MM.1S (cell line): Measurements from ENCODE around the gene ADGRV1.

Experiments
- DNase-seq: peaks from one replicate; pipeline ENCODE4 v3.0.0-alpha.2; 2015
- H2AFZ ChIP-seq: fragments of 300-600 bp; sonication (generic); 2 replicates; pipeline ENCODE4 v1.6.0; 2016; ENCODE audit warnings: antibody characterized with exemption, low read length
- H3F3A ChIP-seq: fragments of 300-600 bp; sonication (generic); 2 replicates; pipeline ENCODE4 v1.6.1; 2016; ENCODE audit warnings: mild to moderate bottlenecking, antibody characterized with exemption, low read length, moderate library complexity, mixed read lengths; ENCODE audit not compliant: insufficient read depth
- H3K27ac ChIP-seq: fragments of 300-600 bp; sonication (generic); 2 replicates; pipeline ENCODE4 v1.5.1; 2016; ENCODE audit warnings: mild to moderate bottlenecking, low read length
- H3K27me3 ChIP-seq: fragments of 300-600 bp; sonication (generic); replicated peaks from 2 replicates; pipeline ENCODE4 v1.6.0; 2016; ENCODE audit warnings: low read length; ENCODE audit not compliant: insufficient read depth
- H3K36me3 ChIP-seq: fragments of 300-600 bp; sonication (generic); replicated peaks from 2 replicates; pipeline ENCODE4 v1.6.1; 2016; ENCODE audit warnings: mild to moderate bottlenecking, low read length, mixed read lengths; ENCODE audit not compliant: insufficient read depth
- H3K4me1 ChIP-seq: fragments of 300-600 bp; sonication (generic); 2 replicates; pipeline ENCODE4 v1.6.1; 2016; ENCODE audit warnings: low read length, mixed read lengths
- H3K4me2 ChIP-seq: fragments of 300-600 bp; sonication (generic); 2 replicates; pipeline ENCODE4 v1.6.0; 2016; ENCODE audit warnings: low read depth, low read length
- H3K4me3 ChIP-seq: fragments of 300-600 bp; sonication (generic); 2 replicates; pipeline ENCODE4 v1.5.1; 2016; ENCODE audit warnings: low read length, mixed read lengths
- H3K79me2 ChIP-seq: fragments of 300-600 bp; sonication (generic); 2 replicates; pipeline ENCODE4 v1.6.1; 2016; ENCODE audit warnings: mixed run types, low read length, mixed read lengths
- H3K9ac ChIP-seq: fragments of 300-600 bp; sonication (generic); 2 replicates; pipeline ENCODE4 v1.6.1; 2016; ENCODE audit warnings: low read length, mixed read lengths
- H3K9me2 ChIP-seq: fragments of 300-600 bp; sonication (generic); replicated peaks from 2 replicates; pipeline ENCODE4 v1.6.1; 2016; ENCODE audit warnings: mild to moderate bottlenecking, low read length, mixed read lengths; ENCODE audit not compliant: insufficient read depth
- H3K9me3 ChIP-seq: fragments of 300-600 bp; sonication (generic); replicated peaks from 2 replicates; pipeline ENCODE4 v1.6.1; 2016; ENCODE audit warnings: mild to moderate bottlenecking, low read length, mixed read lengths; ENCODE audit not compliant: insufficient read depth
- H4K20me1 ChIP-seq: fragments of 300-600 bp; sonication (generic); 2 replicates; pipeline ENCODE4 v1.6.1; 2016; ENCODE audit warnings: mild to moderate bottlenecking, low read length, moderate library complexity, mixed read lengths; ENCODE audit not compliant: insufficient read depth
- CTCF ChIP-seq: fragments of 300-600 bp; sonication (generic); IDR thresholded peaks from 2 replicates; pipeline ENCODE4 v1.5.1; 2016; ENCODE audit warnings: antibody characterized with exemption, low read length, mixed read lengths
- EZH2 ChIP-seq: fragments of 300-600 bp; sonication (generic); optimal IDR thresholded peaks from 2 replicates; pipeline ENCODE3; 2017; ENCODE audit warnings: low read depth, mild to moderate bottlenecking, antibody characterized with exemption, low read length, mixed read lengths
- EZH2phosphoT487 ChIP-seq: fragments of 300-600 bp; sonication (generic); IDR thresholded peaks from 2 replicates; pipeline ENCODE4 v1.6.1; 2018; ENCODE audit warnings: antibody characterized with exemption, low read length

ADGRV1 gene

GRCh38 chr5:91069364-91069763, 510.8 kb downstream of the ADGRV1 start:
- TF ChIP-seq CTCF, result no peak
- TF ChIP-seq EZH2phosphoT487, result no peak
- no peak for TF ChIP-seq EZH2
- no peaks in the 10 kb centered on the region for H3K9me2 ChIP-seq
- H3K27ac ChIP-seq, result no peak overlapping the region
- H3K79me2 ChIP-seq, result no peaks in the 10 kb centered on the region
- H4K20me1 ChIP-seq, result no peaks in the 10 kb centered on the region
- no peaks in the 10 kb centered on the region for H3K4me1 ChIP-seq
- H3K36me3 ChIP-seq, result no peaks in the 10 kb centered on the region
- no peaks in the 10 kb centered on the region for H3K27me3 ChIP-seq
- no peak overlapping the region for H3K4me3 ChIP-seq
- no peak overlapping the region for H3K4me2 ChIP-seq
- H3K9me3 ChIP-seq, result no peaks in the 10 kb centered on the region
- H2AFZ ChIP-seq, result no peak overlapping the region
- H3F3A ChIP-seq, result no peaks in the 10 kb centered on the region
- no peak for DNase-seq
- no peak overlapping the region for H3K9ac ChIP-seq

GRCh38 chr5:91070761-91071550, 512.4 kb downstream of the ADGRV1 start:
- TF ChIP-seq CTCF (no peak), EZH2phosphoT487 (no peak), EZH2 (no peak)
- Histone ChIP-seq H3K36me3 (no peaks in the 10 kb centered on the region), H3K4me2 (no peak overlapping the region), H3K9me2 (no peaks in the 10 kb centered on the region), H3K4me3 (no peak overlapping the region), H3K9me3 (no peaks in the 10 kb centered on the region), H2AFZ (no peak overlapping the region), H3F3A (no peaks in the 10 kb centered on the region), H3K79me2 (no peaks in the 10 kb centered on the region), H3K27me3 (no peaks in the 10 kb centered on the region), H4K20me1 (no peaks in the 10 kb centered on the region), H3K9ac (no peak overlapping the region), H3K4me1 (no peaks in the 10 kb centered on the region), H3K27ac (no peak overlapping the region)
- no peak for DNase-seq

- Histone ChIP-seq H3K9me2 (no peaks in the 10 kb centered on the region), H3F3A (no peaks in the 10 kb centered on the region), H3K79me2 (no peaks in the 10 kb centered on the region), H3K36me3 (no peaks in the 10 kb centered on the region), H3K9me3 (no peaks in the 10 kb centered on the region), H3K4me3 (no peak overlapping the region), H3K9ac (no peak overlapping the region), H3K27ac (no peak overlapping the region), H3K27me3 (no peaks in the 10 kb centered on the region), H3K4me1 (no peaks in the 10 kb centered on the region), H3K4me2 (no peak overlapping the region), H2AFZ (no peak overlapping the region), H4K20me1 (no peaks in the 10 kb centered on the region)
- TF ChIP-seq CTCF, result no peak
- TF ChIP-seq EZH2phosphoT487, result no peak
- TF ChIP-seq EZH2, result no peak
- no peak for DNase-seq
Measured at GRCh38 chr5:91072881-91073280, 514.3 kb downstream of the ADGRV1 start.
